Osteoblast (primary cell): ENCODE results near the gene FOXL2NB. TPM values are rescaled to one million over a fixed set of nuclear protein-coding genes. Genes with fewer than 3 reads are reported as not detected.

Experiments
- DNase-seq: peaks from one replicate; pipeline ENCODE4 v3.0.0; 2011; ENCODE audit warnings: low spot score, mixed read lengths; ENCODE audit not compliant: insufficient read length; ENCODE audit errors: missing footprints
- H2AFZ ChIP-seq: 2 replicates; pipeline ENCODE4 v1.6.0; 2011; ENCODE audit warnings: mild to moderate bottlenecking, low read length
- H3K27ac ChIP-seq: 2 replicates; pipeline ENCODE4 v1.5.1; 2011; ENCODE audit warnings: mild to moderate bottlenecking, low read depth, low read length, moderate library complexity
- H3K27me3 ChIP-seq: 2 replicates; pipeline ENCODE4 v1.6.0; 2012; ENCODE audit warnings: mild to moderate bottlenecking, control low read depth, inconsistent platforms, low read length, moderate library complexity; ENCODE audit not compliant: insufficient read depth
- H3K36me3 ChIP-seq: 2 replicates; pipeline ENCODE4 v1.5.1; 2011; ENCODE audit warnings: mild to moderate bottlenecking, low read length, control low read depth, moderate library complexity; ENCODE audit not compliant: insufficient read depth
- H3K4me1 ChIP-seq: 2 replicates; pipeline ENCODE4 v1.5.1; 2011; ENCODE audit warnings: mild to moderate bottlenecking, low read length, control low read depth, moderate library complexity; ENCODE audit not compliant: insufficient read depth
- H3K4me2 ChIP-seq: 2 replicates; pipeline ENCODE4 v1.6.0; 2011; ENCODE audit warnings: mild to moderate bottlenecking, low read length; ENCODE audit not compliant: insufficient read depth
- H3K4me3 ChIP-seq: fragments of 200-600 bp; sonication (generic); 3 replicates; pipeline ENCODE4 v1.5.1; 2012; ENCODE audit warnings: mild to moderate bottlenecking, low read length, inconsistent platforms; ENCODE audit not compliant: insufficient read depth
- H3K79me2 ChIP-seq: 2 replicates; pipeline ENCODE4 v1.6.0; 2012; ENCODE audit warnings: mild to moderate bottlenecking, low read length, control low read depth, inconsistent platforms; ENCODE audit not compliant: insufficient read depth
- H3K9me3 ChIP-seq: 2 replicates; pipeline ENCODE4 v1.5.1; 2011; ENCODE audit warnings: low read depth, low read length, control low read depth
- H4K20me1 ChIP-seq: 2 replicates; pipeline ENCODE4 v1.6.0; 2012; ENCODE audit warnings: mild to moderate bottlenecking, low read length, control low read depth; ENCODE audit not compliant: insufficient read depth
- CTCF ChIP-seq: IDR thresholded peaks from 2 replicates; pipeline ENCODE4 v1.5.1; 2011; ENCODE audit warnings: mild to moderate bottlenecking, low read depth, low read length, moderate library complexity; ENCODE audit errors: extremely low read depth
- total RNA-seq: library from RNA; depleted of rRNA; stranded (reverse); fragments of >200 nt; gene quantifications from 2 replicates; pipeline ENCODE4 v1.2.3, GENCODE V29; 2012

Gene FOXL2NB
- total RNA-seq, 1 donor: 0.36 TPM

GRCh38 chr3:138943724-138944653 lies 3.0 kb upstream of the FOXL2NB start:
- no peak for DNase-seq
- H3K4me3 ChIP-seq: no peak overlapping the region

GRCh38 chr3:138944654-138944928 lies 2.4 kb upstream of the FOXL2NB start:
- DNase-seq: no peak
- no peak overlapping the region for H2AFZ ChIP-seq
- H3K4me3 ChIP-seq: no peak overlapping the region
- H3K27ac ChIP-seq: no peak overlapping the region
- no peaks in the 10 kb centered on the region for H3K4me1 ChIP-seq
- no peaks in the 10 kb centered on the region for H3K79me2 ChIP-seq
- no peaks in the 10 kb centered on the region for H3K36me3 ChIP-seq
- peaks cover 98% of the 10 kb centered on the region for H3K27me3 ChIP-seq
- no peak for TF ChIP-seq CTCF
- H3K4me2 ChIP-seq: no peak overlapping the region
- peaks cover 2% of the 10 kb centered on the region for H4K20me1 ChIP-seq
- no peaks in the 10 kb centered on the region for H3K9me3 ChIP-seq

More at GRCh38 chr3:138943724-138944653, 3.0 kb upstream of the FOXL2NB start:
- H2AFZ ChIP-seq: no peak overlapping the region
- H3K27me3 ChIP-seq: peaks cover 98% of the 10 kb centered on the region
- no peaks in the 10 kb centered on the region for H3K9me3 ChIP-seq
- no peaks in the 10 kb centered on the region for H3K36me3 ChIP-seq
- H3K4me2 ChIP-seq: no peak overlapping the region
- TF ChIP-seq CTCF: no peak
- peaks cover 2% of the 10 kb centered on the region for H4K20me1 ChIP-seq
- no peak overlapping the region for H3K27ac ChIP-seq
- H3K79me2 ChIP-seq: no peaks in the 10 kb centered on the region
- no peaks in the 10 kb centered on the region for H3K4me1 ChIP-seq

DNA sequence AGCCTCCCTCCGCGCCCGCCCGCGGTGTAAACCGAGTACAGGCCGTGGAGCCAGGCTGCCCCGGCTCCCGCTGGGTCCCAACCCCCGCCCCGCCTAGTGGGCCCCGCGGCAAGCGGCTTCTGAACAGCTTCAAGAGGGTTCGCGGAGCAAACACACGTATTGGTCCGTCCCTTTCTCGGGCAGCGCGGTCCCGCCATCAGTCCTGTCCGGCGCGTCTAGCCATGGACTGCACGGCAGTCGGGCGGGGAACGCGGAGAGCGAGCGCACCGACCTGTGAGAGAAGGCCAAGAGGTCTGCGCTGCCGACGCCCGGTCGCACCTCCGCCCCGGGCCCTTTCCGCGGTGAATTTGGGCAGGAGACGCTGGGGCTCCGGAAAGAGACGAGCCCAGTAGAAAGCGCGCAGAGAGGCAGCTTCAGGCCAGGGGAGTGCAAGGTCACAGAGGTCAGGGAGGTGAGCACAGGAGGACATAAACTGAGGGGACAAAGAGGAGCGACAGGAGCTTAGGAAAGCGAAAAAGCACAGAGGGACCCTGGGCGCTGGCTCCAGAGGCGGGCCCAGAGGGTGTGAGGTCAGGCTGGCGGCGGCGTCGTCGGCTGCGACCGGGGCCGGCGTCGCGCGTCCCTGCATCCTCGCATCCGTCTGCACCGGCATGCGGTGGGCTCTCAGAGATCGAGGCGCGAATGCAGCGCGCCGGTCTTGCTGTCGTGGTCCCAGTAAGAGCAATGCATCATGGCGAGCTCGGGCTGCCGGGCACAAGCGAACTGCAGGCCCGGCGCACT lies 1.9 kb upstream of the FOXL2NB start:
- no peak for DNase-seq
- Histone ChIP-seq H3K27ac (no peak overlapping the region), H3K79me2 (no peaks in the 10 kb centered on the region), H3K4me1 (no peaks in the 10 kb centered on the region), H2AFZ (no peak overlapping the region), H3K36me3 (no peaks in the 10 kb centered on the region), H3K27me3 (peaks cover 98% of the 10 kb centered on the region), H4K20me1 (peaks cover 2% of the 10 kb centered on the region), H3K4me2 (no peak overlapping the region), H3K9me3 (no peaks in the 10 kb centered on the region), H3K4me3 (no peak overlapping the region)
- TF ChIP-seq CTCF: no peak
